GM13976 (cell line): ENCODE measurements around the gene CATSPERE.

Source experiments
- DNase-seq: peaks from one replicate; pipeline ENCODE4 v3.0.0; 2012; ENCODE audit warnings: low spot score
- in situ Hi-C: fragments of 300-500 bp; cut with MboI; formaldehyde crosslinking; loops from one replicate; pipeline ENCODE4 v1.12.0; 2022; ENCODE audit warnings: low sequenced_read_pairs, mixed read lengths, inconsistent platforms; ENCODE audit not compliant: unreplicated experiment
- TF ChIP-seq, protein P1 (sequence below): IDR thresholded peaks from 2 replicates; pipeline ENCODE4 v1.5.1; 2012; ENCODE audit warnings: borderline replicate concordance, mild to moderate bottlenecking; ENCODE audit not compliant: insufficient read depth; ENCODE audit errors: extremely low read depth, missing control alignments, control extremely low read depth

The CATSPERE gene

DNA sequence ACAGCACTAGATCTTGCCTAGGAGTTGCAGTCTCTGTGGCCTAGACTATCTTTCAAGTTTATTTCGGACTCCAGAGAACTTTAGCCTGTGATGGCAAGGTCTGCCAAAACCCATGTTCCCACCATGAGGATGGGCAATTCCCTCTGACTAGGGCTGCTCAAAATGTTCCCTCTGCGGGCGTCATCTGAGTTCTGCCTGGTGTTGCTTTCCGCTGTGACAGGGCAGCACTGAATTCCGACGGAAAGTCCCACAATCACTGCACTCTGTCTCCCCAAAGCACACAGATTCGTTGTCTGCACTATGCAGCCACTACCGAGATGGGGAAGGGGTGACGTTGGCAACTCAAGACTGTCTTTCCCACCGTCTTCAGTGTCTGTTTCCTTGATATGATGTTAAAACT, 75.2 kb downstream of the CATSPERE start:
- no peak for DNase-seq
- in situ Hi-C loops = no loop called here
- TF ChIP-seq, protein P1, sequence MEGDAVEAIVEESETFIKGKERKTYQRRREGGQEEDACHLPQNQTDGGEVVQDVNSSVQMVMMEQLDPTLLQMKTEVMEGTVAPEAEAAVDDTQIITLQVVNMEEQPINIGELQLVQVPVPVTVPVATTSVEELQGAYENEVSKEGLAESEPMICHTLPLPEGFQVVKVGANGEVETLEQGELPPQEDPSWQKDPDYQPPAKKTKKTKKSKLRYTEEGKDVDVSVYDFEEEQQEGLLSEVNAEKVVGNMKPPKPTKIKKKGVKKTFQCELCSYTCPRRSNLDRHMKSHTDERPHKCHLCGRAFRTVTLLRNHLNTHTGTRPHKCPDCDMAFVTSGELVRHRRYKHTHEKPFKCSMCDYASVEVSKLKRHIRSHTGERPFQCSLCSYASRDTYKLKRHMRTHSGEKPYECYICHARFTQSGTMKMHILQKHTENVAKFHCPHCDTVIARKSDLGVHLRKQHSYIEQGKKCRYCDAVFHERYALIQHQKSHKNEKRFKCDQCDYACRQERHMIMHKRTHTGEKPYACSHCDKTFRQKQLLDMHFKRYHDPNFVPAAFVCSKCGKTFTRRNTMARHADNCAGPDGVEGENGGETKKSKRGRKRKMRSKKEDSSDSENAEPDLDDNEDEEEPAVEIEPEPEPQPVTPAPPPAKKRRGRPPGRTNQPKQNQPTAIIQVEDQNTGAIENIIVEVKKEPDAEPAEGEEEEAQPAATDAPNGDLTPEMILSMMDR = no peak

GRCh38 chr1:244545511-244545910, 84.4 kb downstream of the CATSPERE start:
- TF ChIP-seq, protein P1 = no peak
- DNase-seq = no peak
- in situ Hi-C loops = no loop called here

GRCh38 chr1:244548558-244549115, 87.6 kb downstream of the CATSPERE start:
- DNase-seq = no peak
- TF ChIP-seq, protein P1 = no peak
- in situ Hi-C loops = no loop called here

- in situ Hi-C loops = no loop called here
- TF ChIP-seq, protein P1 = no peak
- DNase-seq = no peak
These were observed 91.3 kb downstream of the CATSPERE start for GRCh38 chr1:244552336-244552735.

GRCh38 chr1:244556263-244556662, 95.2 kb downstream of the CATSPERE start:
- no peak for DNase-seq
- in situ Hi-C loops = no loop called here
- TF ChIP-seq, protein P1 = no peak

DNA sequence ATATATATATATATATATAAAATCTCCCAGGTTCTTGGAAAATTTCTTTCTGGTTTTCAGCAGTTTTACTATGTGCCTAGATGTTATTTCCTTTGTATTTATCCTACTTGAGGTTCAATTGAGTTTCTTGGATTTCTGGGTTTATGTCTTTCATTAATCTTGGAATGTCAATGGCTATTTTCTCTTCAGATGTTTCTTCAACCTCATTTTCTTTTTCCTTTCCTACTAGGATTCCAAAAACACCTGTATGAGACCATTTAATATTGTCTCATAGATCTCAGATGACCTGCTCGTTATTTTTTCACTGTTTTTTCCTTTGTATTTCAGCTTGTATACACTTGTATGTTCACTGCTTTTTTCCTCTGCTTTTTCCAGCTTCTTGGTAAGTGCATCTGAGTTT, 96.5 kb downstream of the CATSPERE start:
- TF ChIP-seq, protein P1 = no peak
- in situ Hi-C loops = no loop called here
- DNase-seq = no peak
